ENCODE data around the gene ADK. TPM values are rescaled to one million over a fixed set of nuclear protein-coding genes. Genes with fewer than 3 reads are reported as not detected.

Gene ADK
- total RNA-seq, 1 donor from 2014 or later = 40.2 TPM

- H3K4me1 ChIP-seq = no peaks in the 10 kb centered on the region
- DNase-seq (no peak), ATAC-seq (no peak)
- no peaks in the 10 kb centered on the region for H3K36me3 ChIP-seq
- TF ChIP-seq, protein P1, sequence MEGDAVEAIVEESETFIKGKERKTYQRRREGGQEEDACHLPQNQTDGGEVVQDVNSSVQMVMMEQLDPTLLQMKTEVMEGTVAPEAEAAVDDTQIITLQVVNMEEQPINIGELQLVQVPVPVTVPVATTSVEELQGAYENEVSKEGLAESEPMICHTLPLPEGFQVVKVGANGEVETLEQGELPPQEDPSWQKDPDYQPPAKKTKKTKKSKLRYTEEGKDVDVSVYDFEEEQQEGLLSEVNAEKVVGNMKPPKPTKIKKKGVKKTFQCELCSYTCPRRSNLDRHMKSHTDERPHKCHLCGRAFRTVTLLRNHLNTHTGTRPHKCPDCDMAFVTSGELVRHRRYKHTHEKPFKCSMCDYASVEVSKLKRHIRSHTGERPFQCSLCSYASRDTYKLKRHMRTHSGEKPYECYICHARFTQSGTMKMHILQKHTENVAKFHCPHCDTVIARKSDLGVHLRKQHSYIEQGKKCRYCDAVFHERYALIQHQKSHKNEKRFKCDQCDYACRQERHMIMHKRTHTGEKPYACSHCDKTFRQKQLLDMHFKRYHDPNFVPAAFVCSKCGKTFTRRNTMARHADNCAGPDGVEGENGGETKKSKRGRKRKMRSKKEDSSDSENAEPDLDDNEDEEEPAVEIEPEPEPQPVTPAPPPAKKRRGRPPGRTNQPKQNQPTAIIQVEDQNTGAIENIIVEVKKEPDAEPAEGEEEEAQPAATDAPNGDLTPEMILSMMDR (IDR thresholded peaks at IDR 0.05) = no peak
- no peaks in the 10 kb centered on the region for H3K27me3 ChIP-seq (ENCODE audit: low read depth)
- no peak overlapping the region for H3K4me3 ChIP-seq
- H3K27ac ChIP-seq = no peak overlapping the region
- H3K9me3 ChIP-seq = no peaks in the 10 kb centered on the region
- intact Hi-C loops (cut with DNase I) = no loop called here
These were observed 599.8 kb downstream of the ADK start for GRCh38 chr10:74750848-74751274.

DNA sequence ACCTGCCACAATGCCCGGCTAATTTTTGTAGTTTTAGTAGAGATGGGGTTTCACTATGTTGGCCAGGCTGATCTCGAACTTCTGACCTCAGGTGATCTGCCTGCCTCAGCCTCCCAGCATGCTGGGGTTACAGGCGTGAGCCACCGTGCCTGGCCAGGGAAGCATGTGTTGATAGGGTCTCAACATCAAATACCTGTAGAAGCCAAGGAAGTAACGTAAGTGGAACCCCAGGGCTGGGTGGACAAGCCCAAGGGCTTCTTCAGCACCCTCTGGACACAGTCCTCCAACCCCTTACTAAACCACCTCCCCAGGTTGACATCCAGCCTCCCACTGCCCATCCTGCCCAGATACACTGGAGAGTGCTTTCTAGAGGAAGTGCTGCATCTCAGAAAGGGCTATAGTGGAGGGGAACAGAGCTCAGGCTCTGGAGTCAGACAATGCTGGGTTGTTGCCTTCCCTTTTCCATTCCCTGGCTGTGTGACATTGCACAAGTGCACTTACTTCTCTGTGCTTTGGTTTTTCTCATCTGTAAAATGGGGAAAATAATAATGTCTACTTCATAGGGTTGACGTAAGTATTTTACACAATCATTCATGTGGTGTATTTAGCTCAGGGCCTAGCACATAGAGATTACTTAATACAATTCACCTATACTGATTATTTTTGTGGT, 601.5 kb downstream of the ADK start:
- peak; percentile 33 to 63 for ATAC-seq
- Histone ChIP-seq H3K9me3 (no peaks in the 10 kb centered on the region), H3K4me3 (no peak overlapping the region), H3K4me1 (no peaks in the 10 kb centered on the region), H3K27ac (no peak overlapping the region), H3K36me3 (no peaks in the 10 kb centered on the region), H3K27me3 (ENCODE audit: low read depth) (no peaks in the 10 kb centered on the region)
- no peak for DNase-seq
- TF ChIP-seq, protein P1 (IDR thresholded peaks at IDR 0.05) = no peak
- intact Hi-C loops (cut with DNase I) = no loop called here

- H3K9me3 ChIP-seq = no peaks in the 10 kb centered on the region
- no peaks in the 10 kb centered on the region for H3K4me1 ChIP-seq
- DNase-seq (peak; percentile 47), ATAC-seq (peak in 1 of 2 donors; percentile 45)
- H3K4me3 ChIP-seq = no peak overlapping the region
- H3K27me3 ChIP-seq (ENCODE audit: low read depth) = no peaks in the 10 kb centered on the region
- no peak overlapping the region for H3K27ac ChIP-seq
- TF ChIP-seq, protein P1 (IDR thresholded peaks at IDR 0.05) = no peak
- intact Hi-C loops (cut with DNase I) = no loop called here
- H3K36me3 ChIP-seq = no peaks in the 10 kb centered on the region
These were observed 602.6 kb downstream of the ADK start for GRCh38 chr10:74753442-74754211.

DNA sequence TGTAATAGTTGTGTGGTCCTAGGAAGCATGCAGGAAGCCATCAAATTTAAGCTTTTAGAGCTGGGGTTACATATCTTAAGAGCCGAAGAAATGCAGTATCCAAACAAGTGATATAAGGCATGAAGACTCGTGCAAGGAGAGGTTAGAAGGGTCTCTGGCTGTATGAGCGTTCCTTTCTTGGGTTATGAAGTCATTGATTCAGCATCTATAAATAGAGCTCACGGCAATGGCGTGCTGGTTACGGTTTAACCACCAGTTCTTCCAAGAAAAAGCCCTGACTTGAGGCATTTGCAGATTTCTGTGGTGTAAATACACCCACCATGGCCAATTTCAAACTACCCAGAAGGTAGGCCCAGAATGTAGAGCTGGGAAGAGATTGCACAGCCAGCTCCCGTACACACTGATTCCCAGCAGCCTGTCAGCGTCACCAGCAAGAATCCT, 603.4 kb downstream of the ADK start:
- Histone ChIP-seq H3K9me3 (no peaks in the 10 kb centered on the region), H3K27ac (no peak overlapping the region), H3K36me3 (no peaks in the 10 kb centered on the region), H3K27me3 (ENCODE audit: low read depth) (no peaks in the 10 kb centered on the region), H3K4me1 (no peaks in the 10 kb centered on the region), H3K4me3 (no peak overlapping the region)
- DNase-seq = no peak
- ATAC-seq = no peak
- intact Hi-C loops (cut with DNase I) = no loop called here
- TF ChIP-seq, protein P1 (IDR thresholded peaks at IDR 0.05) = no peak

DNA sequence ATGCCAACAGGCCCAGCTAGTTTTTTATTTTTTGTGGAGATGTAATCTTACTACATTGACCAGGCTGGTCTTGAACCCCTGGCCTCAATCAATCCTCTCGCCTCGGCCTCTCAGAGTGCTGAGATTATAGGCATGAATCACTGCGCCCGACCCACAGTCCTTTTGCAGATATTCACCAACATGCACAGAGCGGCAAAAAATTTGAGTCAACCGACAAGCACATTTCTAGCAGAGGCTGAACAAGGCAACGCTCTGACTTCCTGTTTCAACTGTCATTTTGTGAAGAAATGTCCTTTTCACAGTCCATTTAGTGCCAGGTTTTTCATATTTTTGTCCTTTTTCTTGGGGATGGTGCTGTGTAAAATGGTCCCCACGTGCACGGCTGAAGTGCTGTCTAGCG, 604.3 kb downstream of the ADK start:
- TF ChIP-seq, protein P1 (IDR thresholded peaks at IDR 0.05) = no peak
- H3K27me3 ChIP-seq (ENCODE audit: low read depth) = no peaks in the 10 kb centered on the region
- no peaks in the 10 kb centered on the region for H3K36me3 ChIP-seq
- no peaks in the 10 kb centered on the region for H3K4me1 ChIP-seq
- DNase-seq = no peak
- no peaks in the 10 kb centered on the region for H3K9me3 ChIP-seq
- intact Hi-C loops (cut with DNase I) = no loop called here
- ATAC-seq = no peak
- H3K27ac ChIP-seq = no peak overlapping the region
- no peak overlapping the region for H3K4me3 ChIP-seq

Other genes starting within 250 kb of the ADK start
- gene PLAU, start 240.1 kb upstream of the ADK start, total RNA-seq = 29.0 TPM
- 106 TPM for gene VCL, start 153.1 kb upstream of the ADK start, total RNA-seq
- 33.7 TPM for gene AP3M1, start 393 bp upstream of the ADK start, total RNA-seq